AG04449 (cell line): ENCODE results near the gene PTGDR2.

Source experiments
- CTCF ChIA-PET: fragments of 350-600 bp; formaldehyde crosslinking; extraction: SDS; loops from one replicate; lab custom pipeline; 2021; ENCODE audit warnings: antibody characterized with exemption; lab: Yijun Ruan, JAX
- POLR2A ChIA-PET: fragments of 400-600, 350-600 bp; formaldehyde crosslinking; extraction: SDS; loops from one replicate; lab custom pipeline; 2020; ENCODE audit warnings: antibody characterized with exemption, inconsistent platforms; lab: Yijun Ruan, JAX
- DNase-seq: peaks from one replicate; pipeline ENCODE4 v3.0.0-alpha.2; 2010; ENCODE audit warnings: low read depth, low spot score
- H3K4me3 ChIP-seq: 2 replicates; pipeline ENCODE4 v1.5.1; 2011; ENCODE audit warnings: low read depth, mild to moderate bottlenecking, control low read depth, low read length
- CTCF ChIP-seq: IDR thresholded peaks from one replicate; pipeline ENCODE4 v1.5.1; 2011; ENCODE audit warnings: mild to moderate bottlenecking, moderate library complexity, low read length, control low read depth, inconsistent platforms; ENCODE audit not compliant: insufficient read depth; ENCODE audit errors: missing control alignments

The PTGDR2 gene

GRCh38 chr11:60847281-60847680 lies 8.5 kb downstream of the PTGDR2 start:
- no peak for TF ChIP-seq CTCF
- POLR2A ChIA-PET = no interaction called here
- CTCF ChIA-PET = interaction anchor here (1.3 to 29.1 kb wide), 3 partner anchors 16 to 49 kb away, joined by 5 to 1087 read pairs (median 27); partner anchors contain the start of gene PRPF19
- no peak overlapping the region for H3K4me3 ChIP-seq
- no peak for DNase-seq

GRCh38 chr11:60845338-60845737 lies 10.4 kb downstream of the PTGDR2 start:
- CTCF ChIA-PET = interaction anchor here (1.1 to 29.1 kb wide), 3 partner anchors 14 to 66 kb away, joined by 5 to 1087 read pairs (median 27); partner anchors contain the start of gene PRPF19
- POLR2A ChIA-PET = no interaction called here
- TF ChIP-seq CTCF = no peak
- H3K4me3 ChIP-seq = no peak overlapping the region
- no peak for DNase-seq

GRCh38 chr11:60844870-60845221 lies 10.9 kb downstream of the PTGDR2 start:
- ChIA-PET CTCF (interaction anchor here (1.1 to 29.1 kb wide), 4 partner anchors 14 to 67 kb away, joined by 3 to 1087 read pairs (median 16); partner anchors contain the start of gene PRPF19), POLR2A (no interaction called here)
- no peak for DNase-seq
- TF ChIP-seq CTCF = no peak
- H3K4me3 ChIP-seq = no peak overlapping the region; the same call in 1 of the 2 replicates

- TF ChIP-seq CTCF = no peak
- DNase-seq = no peak
- H3K4me3 ChIP-seq = peak overlapping the region; percentile 93
- ChIA-PET POLR2A (no interaction called here), CTCF (interaction anchor here (1.1 to 29.1 kb wide), 4 partner anchors 13 to 68 kb away, joined by 3 to 1087 read pairs (median 16); partner anchors contain the start of gene PRPF19)
Observed at GRCh38 chr11:60844045-60844869, 11.5 kb downstream of the PTGDR2 start.

- no peak for DNase-seq
- CTCF ChIA-PET = interaction anchor here (5.2 to 29.1 kb wide), 2 partner anchors 12 to 53 kb away, joined by 27 to 1087 read pairs; partner anchors contain the start of gene PRPF19
- no peak for TF ChIP-seq CTCF
- POLR2A ChIA-PET = interaction anchor here (1.2 kb wide), 2 partner anchors 9 to 13 kb away, joined by 3 to 5 read pairs; partner anchors contain the start of gene PTGDR2
- H3K4me3 ChIP-seq = peak overlapping the region; percentile 93
Observed at GRCh38 chr11:60842668-60843600, 12.8 kb downstream of the PTGDR2 start.
